IMR-90 (cell line): ENCODE data around the gene ZNF593. TPM values are rescaled to one million over a fixed set of nuclear protein-coding genes. Genes with fewer than 3 reads are reported as not detected.

Experiments
- ATAC-seq: fragments of 200-7000 bp; cut with Tn5 transposase; 2 replicates; pipeline ENCODE4 v1.9.1; 2020; ENCODE audit warnings: low read depth, mild to moderate bottlenecking, moderate library complexity
- BruUV-seq: library from RNA; stranded (reverse); fragments of 400-500 nt; replicated peaks from 2 replicates; lab custom pipeline; 2021; lab: Mats Ljungman, UMichigan
- CTCF ChIA-PET: fragments of 300-600 bp; formaldehyde crosslinking; extraction: SDS; loops from one replicate; lab custom pipeline; 2021; ENCODE audit warnings: antibody characterized with exemption; lab: Yijun Ruan, JAX
- POLR2A ChIA-PET: fragments of 300-600 bp; sonication (Branson Sonifier 250); formaldehyde crosslinking; loops from one replicate; lab custom pipeline; 2022; ENCODE audit warnings: antibody characterized with exemption; ENCODE audit not compliant: unreplicated experiment; lab: Charles Lee
- DNase-seq: peaks from one replicate; pipeline ENCODE4 v3.0.0; 2013
- H2AFZ ChIP-seq: replicated peaks from 2 replicates; pipeline ENCODE3; 2013; ENCODE audit warnings: low read length, mild to moderate bottlenecking; ENCODE audit not compliant: poor library complexity
- H2AK5ac ChIP-seq: 2 replicates; pipeline ENCODE4 v1.6.1; 2013; ENCODE audit warnings: low read depth, low read length, inconsistent platforms
- H2AK9ac ChIP-seq: replicated peaks from 2 replicates; pipeline ENCODE3; 2013; ENCODE audit warnings: mild to moderate bottlenecking, low read depth, low read length, moderate library complexity; ENCODE audit not compliant: poor library complexity
- H2BK120ac ChIP-seq: 2 replicates; pipeline ENCODE4 v1.6.1; 2013; ENCODE audit warnings: low read depth, low read length, inconsistent platforms
- H2BK15ac ChIP-seq: 3 replicates; pipeline ENCODE4 v1.6.1; 2013; ENCODE audit warnings: low read depth, low read length, inconsistent platforms
- H2BK20ac ChIP-seq: 2 replicates; pipeline ENCODE4 v1.6.1; 2013; ENCODE audit warnings: low read depth, mild to moderate bottlenecking, inconsistent platforms, low read length, moderate library complexity
- H2BK5ac ChIP-seq: 2 replicates; pipeline ENCODE4 v1.6.1; 2013; ENCODE audit warnings: mild to moderate bottlenecking, low read depth, low read length, inconsistent platforms; ENCODE audit not compliant: poor library complexity, severe bottlenecking
- H3K14ac ChIP-seq: replicated peaks from 2 replicates; pipeline ENCODE4 v1.6.1; 2013; ENCODE audit warnings: low read depth, low read length, inconsistent platforms
- H3K18ac ChIP-seq: 2 replicates; pipeline ENCODE4 v1.6.1; 2013; ENCODE audit warnings: low read depth, low read length, control low read depth
- H3K23ac ChIP-seq: 2 replicates; pipeline ENCODE4 v1.6.1; 2013; ENCODE audit warnings: low read depth, low read length, inconsistent platforms
- H3K27ac ChIP-seq: 2 replicates; pipeline ENCODE4 v1.5.1; 2013; ENCODE audit warnings: mild to moderate bottlenecking, control low read depth, low read length; ENCODE audit not compliant: insufficient read depth
- H3K27me3 ChIP-seq: 2 replicates; pipeline ENCODE4 v1.6.1; 2013; ENCODE audit warnings: low read length; ENCODE audit not compliant: control insufficient read depth, insufficient read depth
- H3K36me3 ChIP-seq: 2 replicates; pipeline ENCODE4 v1.6.1; 2013; ENCODE audit warnings: low read length, mixed read lengths; ENCODE audit not compliant: control insufficient read depth, insufficient read depth
- H3K4ac ChIP-seq: 2 replicates; pipeline ENCODE4 v1.6.1; 2013; ENCODE audit warnings: low read depth, low read length, inconsistent platforms
- H3K4me1 ChIP-seq: 2 replicates; pipeline ENCODE4 v1.6.1; 2013; ENCODE audit warnings: low read length, mixed read lengths; ENCODE audit not compliant: control insufficient read depth, insufficient read depth
- H3K4me2 ChIP-seq: 2 replicates; pipeline ENCODE4 v1.6.1; 2013; ENCODE audit warnings: low read depth, mild to moderate bottlenecking, control low read depth, low read length, moderate library complexity
- H3K4me3 ChIP-seq: 2 replicates; pipeline ENCODE4 v1.5.1; 2013; ENCODE audit warnings: low read depth, mild to moderate bottlenecking, control low read depth, low read length, moderate library complexity; ENCODE audit not compliant: insufficient read depth
- H3K56ac ChIP-seq: 2 replicates; pipeline ENCODE4 v1.6.1; 2013; ENCODE audit warnings: low read length, inconsistent platforms; ENCODE audit not compliant: insufficient read depth; ENCODE audit errors: extremely low read depth
- H3K79me1 ChIP-seq, 2 experiments: 2 replicates each; pipeline ENCODE4 v1.6.1; 2013; ENCODE audit warnings: low read length in 2 of 2, inconsistent platforms in 1 of 2, low read depth in 1 of 2
- H3K9ac ChIP-seq: 2 replicates; pipeline ENCODE4 v1.6.1; 2013; ENCODE audit warnings: low read depth, low read length, control low read depth
- H3K9me1 ChIP-seq: 2 replicates; pipeline ENCODE4 v1.6.1; 2013; ENCODE audit warnings: low read length, inconsistent platforms; ENCODE audit not compliant: insufficient read depth
- H3K9me3 ChIP-seq: 2 replicates; pipeline ENCODE4 v1.6.1; 2013; ENCODE audit warnings: low read length; ENCODE audit not compliant: control insufficient read depth, insufficient read depth
- H4K20me1 ChIP-seq: 2 replicates; pipeline ENCODE4 v1.6.1; 2013; ENCODE audit warnings: low read length, inconsistent platforms; ENCODE audit not compliant: insufficient read depth
- H4K5ac ChIP-seq: 2 replicates; pipeline ENCODE4 v1.6.1; 2013; ENCODE audit warnings: mild to moderate bottlenecking, low read depth, low read length, control low read depth
- H4K8ac ChIP-seq, 2 experiments: 2 replicates each; pipeline ENCODE4 v1.6.1; 2013; ENCODE audit warnings: low read depth in 2 of 2, low read length in 2 of 2, control low read depth in 1 of 2, inconsistent platforms in 1 of 2
- H4K91ac ChIP-seq: 2 replicates; pipeline ENCODE4 v1.6.1; 2013; ENCODE audit warnings: low read depth, low read length, inconsistent platforms; ENCODE audit not compliant: insufficient read depth
- CEBPB ChIP-seq: IDR thresholded peaks from 2 replicates; pipeline ENCODE4 v1.6.1; 2012; ENCODE audit warnings: low read depth, low read length, improper control_type of control experiment
- USF2 ChIP-seq: fragments of 150-350 bp; IDR thresholded peaks from 2 replicates; pipeline ENCODE4 v1.6.1; 2017; ENCODE audit warnings: mild to moderate bottlenecking, antibody characterized with exemption, low read length, low read depth
- WGBS, 2 experiments: methylation state at CpG; one replicate each; pipeline versions ENCODE4 v1.1.5 to v1.1.7; 2013; ENCODE audit warnings: missing lambda C conversion rate in 2 of 2; ENCODE audit not compliant: insufficient read length in 1 of 2; ENCODE audit errors: extremely low coverage in 2 of 2; 5-methylcytosine and 5-hydroxymethylcytosine counted together
- dilution Hi-C: fragments of 300-500 bp; cut with HindIII; formaldehyde crosslinking; loops from one replicate; pipeline ENCODE4 v1.14.3; 2018; ENCODE audit warnings: low sequenced_read_pairs; ENCODE audit not compliant: unreplicated experiment
- in situ Hi-C: fragments of 300-500 bp; cut with MboI; formaldehyde crosslinking; loops from 3 replicates; pipeline ENCODE4 v1.14.3; 2019; ENCODE audit warnings: low sequenced_read_pairs, inconsistent platforms, mixed read lengths
- intact Hi-C: fragments of 100-400 bp; cut with micrococcal nuclease; formaldehyde crosslinking; loops from 2 replicates; pipeline ENCODE4 v1.10.0; 2022
- polyA plus RNA-seq, 3 experiments: library from polyadenylated mRNA; depleted of rRNA; stranded (reverse); fragments of >200 nt; gene quantifications; 2 replicates each; pipeline ENCODE4 v1.2.3, GENCODE V29; 2012; ENCODE audit warnings: low replicate concordance in 1 of 3
- total RNA-seq: library from RNA; depleted of rRNA; stranded (reverse); fragments of >200 nt; gene quantifications from 2 replicates; pipeline ENCODE4 v1.2.3, GENCODE V29; 2012

ZNF593 gene
- total and polyA plus RNA-seq, 2 of the 4 experiments (the other 2 are of a cell fraction) = 22.2 to 57.7 TPM

GRCh38 chr1:26121854-26122773 lies 47.6 kb upstream of the ZNF593 start:
- in situ Hi-C loops = no loop called here
- H2AK9ac ChIP-seq = no peak overlapping the region
- no peak overlapping the region for H3K23ac ChIP-seq
- no peak overlapping the region for H2BK5ac ChIP-seq
- H2BK15ac ChIP-seq = no peak overlapping the region
- no peaks in the 10 kb centered on the region for H3K9me3 ChIP-seq
- no peak overlapping the region for H3K4me2 ChIP-seq
- H4K91ac ChIP-seq = no peak overlapping the region
- ChIA-PET POLR2A (no interaction called here), CTCF (interaction anchor here (0.5 to 1.1 kb wide), 2 partner anchors 48 to 774 kb away, joined by 4 to 5 read pairs; partner anchors contain the start of gene ZNF593)
- H3K9me1 ChIP-seq = peaks cover 3% of the 10 kb centered on the region; the same call in 1 of the 2 replicates
- no peak for ATAC-seq
- H2AK5ac ChIP-seq = no peak overlapping the region
- H4K5ac ChIP-seq = no peak overlapping the region
- H3K79me1 ChIP-seq = no peaks in the 10 kb centered on the region; a peak in 1 of 4 replicates
- no peaks in the 10 kb centered on the region for H3K4me1 ChIP-seq
- TF ChIP-seq CEBPB (peak; percentile 59), USF2 (no peak)
- no peak overlapping the region for H3K27ac ChIP-seq
- dilution Hi-C loops = no loop called here
- H3K18ac ChIP-seq = no peak overlapping the region
- no CpG with 5 or more reads among the region's 8 CpGs for WGBS, 2 experiments
- no peak overlapping the region for H4K8ac ChIP-seq
- no peak overlapping the region for H3K4ac ChIP-seq
- H3K36me3 ChIP-seq = peaks cover 6% of the 10 kb centered on the region
- no peaks in the 10 kb centered on the region for H4K20me1 ChIP-seq
- H2BK20ac ChIP-seq = no peak overlapping the region
- no peak overlapping the region for H3K9ac ChIP-seq
- no peak overlapping the region for H2AFZ ChIP-seq
- H3K4me3 ChIP-seq = no peak overlapping the region
- no peaks in the 10 kb centered on the region for H3K27me3 ChIP-seq
- H3K14ac ChIP-seq = no peak overlapping the region
- no TSS peak for BruUV-seq
- no peak for DNase-seq
- intact Hi-C loops = no loop called here
- H3K56ac ChIP-seq = no peak overlapping the region
- H2BK120ac ChIP-seq = no peak overlapping the region
